Stimulated activated effector memory CD8-positive, alpha-beta T cell treated with anti-CD3 and anti-CD28 coated beads, Interleukin-12 subunit alpha, Interleukin-12 subunit beta, amount 100 ng/mL, for 72 hours (primary cell): ENCODE measurements around the gene SLC39A13.
"Not testable (repeated sequence)": the region's sequence is repeated elsewhere in the genome, so short reads cannot be mapped to it uniquely, and the experiment has no call there.

ENCODE experiments used
- ATAC-seq: fragments of 150-1000 bp; cut with Tn5 transposase; 2 replicates; pipeline ENCODE4 v1.10.0; 2021
- DNase-seq, 2 donors: peaks; one replicate each; pipeline ENCODE4 v3.0.0; 2021 to 2022; ENCODE audit warnings: low spot score in 2 of 2
- H3K27ac Mint-ChIP-seq: one replicate; pipeline ENCODE4 v1.8.0; 2022; ENCODE audit warnings: mild to moderate bottlenecking, mixed read lengths
- H3K36me3 Mint-ChIP-seq: one replicate; pipeline ENCODE4 v1.8.0; 2022; ENCODE audit warnings: mild to moderate bottlenecking, mixed read lengths
- H3K4me1 Mint-ChIP-seq: one replicate; pipeline ENCODE4 v1.8.0; 2022; ENCODE audit warnings: mixed read lengths
- H3K4me3 Mint-ChIP-seq: one replicate; pipeline ENCODE4 v1.8.0; 2022; ENCODE audit warnings: mild to moderate bottlenecking, mixed read lengths
- H3K9me3 Mint-ChIP-seq: one replicate; pipeline ENCODE4 v1.8.0; 2022; ENCODE audit warnings: mixed read lengths

Gene SLC39A13

DNA sequence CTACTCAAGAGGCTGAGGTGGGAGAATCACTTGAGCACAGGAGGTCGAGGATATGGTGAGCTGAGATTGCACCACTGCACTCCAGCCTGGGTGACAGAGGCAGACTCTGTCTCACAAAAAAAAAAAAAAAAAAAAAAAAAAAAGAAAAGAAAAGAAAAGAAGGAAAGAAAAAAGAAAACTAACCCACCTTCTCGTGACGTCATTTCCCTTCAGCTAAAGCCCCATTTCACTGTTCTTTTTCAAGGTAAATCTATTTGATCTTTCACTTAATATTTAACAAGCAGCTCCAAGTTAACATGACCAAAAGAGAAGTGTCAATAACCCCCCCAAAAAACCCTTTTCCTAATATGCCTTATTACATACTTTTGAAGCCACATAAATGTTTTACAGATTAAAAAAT lies 35.4 kb downstream of the SLC39A13 start:
- Mint-ChIP-seq H3K36me3 (no peaks in the 10 kb centered on the region), H3K4me3 (no peak overlapping the region), H3K9me3 (no peaks in the 10 kb centered on the region), H3K27ac (no peak overlapping the region), H3K4me1 (no peaks in the 10 kb centered on the region)
- DNase-seq, result no peak
- ATAC-seq, result no peak

DNA sequence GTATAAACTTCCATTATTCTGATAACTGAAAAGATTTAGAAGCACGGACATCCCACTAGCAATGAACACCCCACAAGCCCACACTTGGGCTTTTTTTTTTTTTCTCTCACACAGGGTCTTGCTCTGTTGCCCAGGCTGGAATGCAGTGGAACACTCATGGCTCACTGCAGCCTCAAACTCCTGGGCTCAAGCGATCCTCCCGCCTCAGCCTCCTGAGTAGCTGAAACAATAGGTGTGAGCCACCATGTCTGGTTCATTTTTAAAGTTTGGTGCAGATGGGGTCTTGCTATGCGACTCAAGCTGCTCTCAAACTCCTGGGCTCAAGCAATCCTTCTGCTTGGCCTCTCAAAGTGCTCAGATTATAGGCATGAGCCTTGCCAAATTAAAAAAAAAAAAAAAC lies 37.5 kb downstream of the SLC39A13 start:
- H3K36me3 Mint-ChIP-seq, result no peaks in the 10 kb centered on the region
- ATAC-seq, result no peak
- H3K27ac Mint-ChIP-seq, result no peak overlapping the region
- no peaks in the 10 kb centered on the region for H3K4me1 Mint-ChIP-seq
- no peaks in the 10 kb centered on the region for H3K9me3 Mint-ChIP-seq
- no peak overlapping the region for H3K4me3 Mint-ChIP-seq
- no peak for DNase-seq

DNA sequence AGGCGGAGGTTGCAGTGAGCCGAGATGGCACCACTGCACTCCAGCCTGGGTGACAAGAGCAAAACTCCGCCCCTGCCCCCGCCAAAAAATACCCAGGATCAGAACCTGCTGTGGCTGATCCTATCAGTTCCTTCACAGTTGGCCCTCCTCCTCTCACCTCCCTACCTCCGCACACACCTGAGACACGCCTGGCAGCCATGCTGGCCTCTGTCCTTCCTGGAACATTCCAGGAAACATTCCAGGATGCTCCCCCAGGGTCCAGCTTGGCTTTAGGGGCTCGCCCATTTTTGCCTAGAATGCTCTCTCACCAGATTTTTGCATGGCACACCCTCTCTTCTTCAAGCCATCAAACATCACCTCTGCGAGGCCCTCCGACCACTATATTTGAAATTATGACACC lies 38.4 kb downstream of the SLC39A13 start:
- no peaks in the 10 kb centered on the region for H3K4me1 Mint-ChIP-seq
- no peak overlapping the region for H3K27ac Mint-ChIP-seq
- no peaks in the 10 kb centered on the region for H3K36me3 Mint-ChIP-seq
- no peaks in the 10 kb centered on the region for H3K9me3 Mint-ChIP-seq
- H3K4me3 Mint-ChIP-seq, result no peak overlapping the region
- ATAC-seq (no peak), DNase-seq (no peak)

DNA sequence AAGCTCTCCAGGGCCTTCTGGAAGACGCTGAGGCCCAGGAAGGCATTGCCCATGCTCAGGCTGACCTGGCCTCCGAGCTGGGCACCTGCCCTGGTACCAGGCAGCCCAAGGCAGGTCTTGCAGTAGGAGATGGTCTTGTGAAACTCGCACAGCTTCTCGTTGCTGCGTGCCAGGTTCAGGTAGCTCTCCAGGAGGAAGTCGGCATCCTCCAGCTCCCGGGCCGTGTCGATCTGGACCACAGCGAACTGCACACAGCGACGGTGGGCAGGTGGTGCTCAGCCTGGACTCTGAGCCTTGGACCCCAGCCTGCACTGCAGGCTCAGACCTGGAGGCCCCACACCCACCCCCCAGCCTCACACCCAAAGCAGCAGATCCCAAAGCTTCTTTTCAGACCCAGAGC lies 39.5 kb downstream of the SLC39A13 start:
- peak overlapping the region; percentile 6 for H3K27ac Mint-ChIP-seq
- ATAC-seq (no peak), DNase-seq (no peak)
- H3K9me3 Mint-ChIP-seq, result no peaks in the 10 kb centered on the region
- H3K4me1 Mint-ChIP-seq, result no peaks in the 10 kb centered on the region
- no peak overlapping the region for H3K4me3 Mint-ChIP-seq
- H3K36me3 Mint-ChIP-seq, result no peaks in the 10 kb centered on the region

DNA sequence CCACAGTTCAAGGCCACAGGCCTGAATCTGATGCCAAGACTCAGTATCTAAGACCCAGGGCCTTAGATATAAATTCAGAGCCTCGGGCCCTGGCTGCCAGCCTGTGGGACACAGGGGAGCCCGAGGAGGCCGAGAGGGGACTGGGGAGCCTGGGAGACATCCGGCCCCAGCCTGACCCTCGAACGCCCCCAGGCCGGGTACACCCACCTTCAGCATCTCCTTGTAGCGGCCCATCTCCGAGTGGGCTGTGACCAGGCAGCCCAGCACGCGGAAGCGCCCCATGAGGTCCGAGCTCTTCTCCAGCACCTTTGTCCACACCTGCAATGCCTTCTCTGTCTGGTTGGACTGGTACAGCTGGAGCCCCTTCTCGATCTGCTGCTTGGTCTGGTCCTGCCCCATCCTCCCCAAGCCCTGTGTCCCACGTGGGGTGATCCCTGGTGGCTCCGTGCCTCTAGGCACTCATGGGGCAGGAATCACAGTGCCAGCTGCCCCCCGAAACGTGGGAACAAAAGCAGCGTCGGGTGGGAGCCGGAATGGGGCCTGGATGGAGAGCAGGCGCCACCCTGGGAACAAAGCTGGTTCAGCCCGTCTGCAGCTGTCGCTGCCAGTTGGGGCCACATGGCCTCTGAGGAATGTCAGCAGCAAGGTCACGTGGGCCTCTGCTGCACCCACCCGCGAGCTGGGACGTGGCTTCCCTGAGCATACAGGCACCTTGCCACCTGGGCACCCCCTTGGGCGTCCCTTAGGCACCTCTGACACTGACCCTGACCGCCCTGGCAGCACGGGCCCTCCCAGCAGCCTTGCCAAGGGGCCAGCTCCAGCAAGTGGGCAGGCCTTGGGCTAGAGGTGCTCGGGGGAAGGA lies 40.4 kb downstream of the SLC39A13 start, which contains the start of gene RAPSN:
RAPSN (minus strand) TSS at position 571 of the 862 bp plus-strand sequence; CDS start at position 399, 172 bp downstream.
- ATAC-seq (no peak), DNase-seq (no peak)
- no peaks in the 10 kb centered on the region for H3K9me3 Mint-ChIP-seq
- H3K36me3 Mint-ChIP-seq, result no peaks in the 10 kb centered on the region
- peak within 1 kb of the TSS; percentile 6 for H3K27ac Mint-ChIP-seq
- H3K4me1 Mint-ChIP-seq, result no peaks in the 10 kb centered on the region
- H3K4me3 Mint-ChIP-seq, result no peak within 1 kb of the TSS

DNA sequence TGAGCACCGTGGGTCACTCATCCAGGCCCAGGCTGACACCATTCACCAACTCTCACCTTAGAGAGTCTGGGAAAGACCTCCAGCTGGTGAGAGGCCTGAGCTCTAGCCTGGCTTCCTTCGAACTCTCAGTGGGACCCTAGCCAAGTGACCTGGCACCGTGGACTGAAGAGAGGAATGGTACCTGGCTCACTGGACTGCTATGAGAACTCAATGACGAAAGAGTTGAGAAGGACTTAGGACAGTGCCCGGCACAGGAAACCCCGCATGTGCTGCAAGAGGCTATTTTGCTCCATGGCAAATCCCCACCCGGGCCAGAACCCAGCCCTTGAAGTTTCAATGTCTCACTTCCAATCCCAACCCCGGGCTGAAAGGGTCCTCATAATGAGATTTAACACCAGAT lies 41.2 kb downstream of the SLC39A13 start:
- DNase-seq (no peak), ATAC-seq (no peak)
- no peak overlapping the region for H3K27ac Mint-ChIP-seq
- H3K36me3 Mint-ChIP-seq, result no peaks in the 10 kb centered on the region
- H3K4me3 Mint-ChIP-seq, result no peak overlapping the region
- no peaks in the 10 kb centered on the region for H3K9me3 Mint-ChIP-seq
- H3K4me1 Mint-ChIP-seq, result peaks cover 4% of the 10 kb centered on the region

DNA sequence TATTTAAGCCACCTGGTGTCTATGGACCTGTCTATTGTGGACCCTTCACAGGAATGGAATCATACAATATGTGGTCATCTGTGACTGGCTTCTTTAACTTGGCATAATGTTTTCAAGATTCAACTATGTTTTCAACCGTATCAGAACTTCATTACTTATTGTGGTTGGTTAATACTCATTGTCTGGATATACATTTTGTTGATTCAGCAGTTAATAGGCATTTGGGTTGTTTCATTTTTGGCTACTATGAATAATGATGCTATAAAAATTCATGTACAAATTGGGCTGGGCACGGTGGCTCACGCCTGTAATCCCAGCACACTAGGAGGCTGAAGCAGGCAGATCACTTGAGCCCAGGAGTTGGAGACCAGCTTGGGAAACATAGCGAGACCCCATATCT lies 43.0 kb downstream of the SLC39A13 start:
- Mint-ChIP-seq H3K4me1 (peaks cover 4% of the 10 kb centered on the region), H3K4me3 (no peak overlapping the region), H3K36me3 (no peaks in the 10 kb centered on the region), H3K9me3 (no peaks in the 10 kb centered on the region), H3K27ac (no peak overlapping the region)
- no peak for ATAC-seq
- no peak for DNase-seq

DNA sequence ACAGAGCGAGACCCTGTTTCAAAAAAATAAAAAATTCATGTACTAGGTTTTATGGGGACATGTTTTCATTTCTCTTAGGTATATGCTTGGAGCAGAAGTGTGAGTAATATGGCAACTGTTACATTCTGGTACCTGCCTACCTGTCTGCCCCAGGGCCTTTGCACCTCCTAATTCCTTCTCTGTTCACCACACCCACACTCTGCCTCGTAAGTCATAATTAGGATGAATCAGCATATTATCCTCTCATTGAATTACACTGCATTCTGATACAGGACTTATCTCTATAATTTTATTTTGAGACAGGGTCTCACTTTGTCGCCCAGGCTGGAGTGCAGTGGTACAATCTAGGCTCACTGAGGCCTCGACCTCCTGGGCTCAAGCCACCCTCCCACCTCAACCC lies 43.6 kb downstream of the SLC39A13 start:
- Mint-ChIP-seq H3K27ac (no peak overlapping the region), H3K36me3 (no peaks in the 10 kb centered on the region), H3K4me3 (no peak overlapping the region), H3K9me3 (no peaks in the 10 kb centered on the region), H3K4me1 (peaks cover 4% of the 10 kb centered on the region)
- DNase-seq, result no peak
- no peak for ATAC-seq

DNA sequence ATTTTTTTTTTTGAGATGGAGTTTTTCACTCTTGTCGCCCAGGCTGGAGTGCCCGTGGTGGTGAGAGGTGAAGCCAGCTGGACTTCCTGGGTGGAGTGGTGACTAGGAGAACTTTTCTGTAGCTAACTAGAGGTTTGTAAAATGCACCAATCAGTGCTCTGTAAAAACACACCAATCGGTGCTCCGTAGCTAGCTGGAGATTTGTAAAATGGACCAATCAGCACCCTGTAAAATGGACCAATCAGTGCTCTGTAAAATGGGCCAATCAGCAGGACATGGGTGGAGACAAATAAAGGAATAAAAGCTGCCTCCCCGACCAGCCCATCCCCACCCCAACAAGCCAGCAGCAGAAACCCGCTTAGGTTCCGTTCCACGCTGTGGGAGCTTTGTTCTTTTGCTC lies 45.0 kb downstream of the SLC39A13 start:
- no peak for ATAC-seq
- H3K4me3 Mint-ChIP-seq, result no peak overlapping the region

DNA sequence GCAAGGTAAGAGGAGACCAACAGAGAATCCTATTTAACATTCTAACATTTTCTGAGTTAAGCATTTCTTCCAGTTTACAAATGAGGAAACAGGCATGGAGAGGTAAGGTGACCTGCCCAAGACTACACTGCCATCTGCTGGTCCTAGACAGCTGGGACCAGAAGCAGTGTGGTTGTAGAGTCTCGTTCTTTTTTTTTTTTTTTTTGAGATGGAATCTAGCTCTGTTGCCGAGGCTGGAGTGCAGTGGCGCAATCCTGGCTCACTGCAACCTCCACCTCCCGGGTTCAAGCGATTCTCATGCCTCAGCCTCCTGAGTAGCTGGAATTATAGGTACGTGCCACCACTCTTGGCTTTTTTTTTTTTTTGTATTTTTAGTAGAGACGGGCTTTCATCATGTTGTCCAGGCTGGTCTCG lies 45.9 kb downstream of the SLC39A13 start:
- H3K36me3 Mint-ChIP-seq, H3K4me1 Mint-ChIP-seq, H3K9me3 Mint-ChIP-seq, H3K27ac Mint-ChIP-seq, H3K4me3 Mint-ChIP-seq: not testable (repeated sequence)
- ATAC-seq, result peak; percentile 87
- DNase-seq, result peak; percentile 14 to 55

More for the DNA sequence above, 45.0 kb downstream of the SLC39A13 start:
- Mint-ChIP-seq H3K4me1 (peaks cover 4% of the 10 kb centered on the region), H3K9me3 (no peaks in the 10 kb centered on the region), H3K36me3 (no peaks in the 10 kb centered on the region), H3K27ac (no peak overlapping the region)
- DNase-seq, result no peak

DNA sequence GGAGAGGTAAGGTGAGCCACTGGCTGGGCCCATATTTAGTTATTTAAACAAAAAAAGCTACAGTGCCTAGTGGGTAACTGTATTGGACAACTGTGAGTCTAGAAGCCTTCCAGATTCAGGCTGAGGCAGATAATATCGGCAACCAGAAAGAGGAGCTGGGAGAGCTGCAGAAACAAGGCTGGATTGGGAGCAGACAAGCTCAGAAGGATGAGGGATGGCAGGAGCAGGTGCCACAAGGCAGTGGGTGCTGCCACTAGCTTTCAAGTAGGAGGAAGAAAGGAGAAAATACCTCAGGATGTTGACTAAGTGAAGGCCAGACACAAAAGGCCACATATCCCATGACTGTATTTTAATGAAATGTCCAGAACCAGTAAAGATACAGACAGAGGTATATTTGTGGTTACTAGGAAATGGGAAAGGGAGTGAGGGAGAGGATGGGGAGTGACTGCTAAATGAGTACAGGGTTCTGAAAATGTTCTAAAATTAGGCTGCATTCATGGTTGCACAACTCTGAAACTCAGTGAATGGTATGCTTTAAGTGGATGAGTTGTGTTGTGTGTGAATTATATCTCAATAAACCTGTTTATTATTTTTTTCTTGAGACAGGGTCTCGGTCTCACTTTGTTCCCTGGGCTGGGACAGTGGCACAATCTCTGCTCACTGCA lies 52.3 kb downstream of the SLC39A13 start:
- H3K27ac Mint-ChIP-seq, result peak overlapping the region; percentile 64
- DNase-seq (no peak), ATAC-seq (no peak)
- H3K4me3 Mint-ChIP-seq, result no peak overlapping the region
- H3K4me1 Mint-ChIP-seq, result peaks cover 5% of the 10 kb centered on the region
- peaks cover 45% of the 10 kb centered on the region for H3K36me3 Mint-ChIP-seq
- no peaks in the 10 kb centered on the region for H3K9me3 Mint-ChIP-seq

DNA sequence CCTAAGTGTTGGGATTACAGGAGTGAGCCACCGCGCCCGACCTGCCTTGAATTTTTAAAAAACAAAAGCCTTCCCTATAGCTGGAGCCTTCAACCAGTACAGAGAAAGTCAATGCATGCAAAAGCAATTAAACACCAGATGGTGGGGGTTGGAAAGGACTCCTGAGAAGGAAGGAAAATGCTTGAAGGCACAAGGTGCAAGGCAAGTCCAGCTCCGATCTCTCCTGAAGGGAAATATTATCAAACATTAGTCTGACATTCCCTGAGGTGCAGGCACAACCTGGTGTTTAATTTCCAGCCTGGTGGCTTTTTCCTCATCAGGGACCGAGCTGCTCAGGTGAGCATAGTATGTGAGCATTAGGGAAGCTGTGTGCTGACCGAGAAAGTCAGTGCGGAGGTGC lies 53.5 kb downstream of the SLC39A13 start:
- Mint-ChIP-seq H3K4me3 (no peak overlapping the region), H3K9me3 (no peaks in the 10 kb centered on the region), H3K36me3 (peaks cover 55% of the 10 kb centered on the region), H3K4me1 (peaks cover 7% of the 10 kb centered on the region), H3K27ac (peak overlapping the region; percentile 53)
- DNase-seq (no peak), ATAC-seq (no peak)

DNA sequence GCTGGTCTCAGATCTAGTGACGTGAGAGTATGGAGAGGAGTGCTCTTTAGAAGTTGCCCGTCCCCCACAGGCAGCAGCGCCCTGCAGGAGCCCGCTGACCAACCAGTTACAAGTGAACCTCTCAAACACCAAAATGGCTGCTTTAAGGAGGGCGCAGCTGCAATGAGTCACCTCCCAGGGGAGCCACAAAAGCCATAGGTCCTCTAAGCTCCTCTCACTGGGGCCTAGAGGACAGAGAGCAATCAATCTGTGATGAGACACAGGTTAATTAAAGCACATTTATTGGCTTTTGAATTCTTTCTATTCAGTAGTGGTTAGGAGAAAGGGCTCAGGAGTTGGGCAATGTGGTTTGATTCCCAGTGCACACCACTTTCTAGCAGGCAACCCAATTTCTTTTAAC lies 56.1 kb downstream of the SLC39A13 start:
- H3K4me1 Mint-ChIP-seq, result peaks cover 29% of the 10 kb centered on the region
- H3K4me3 Mint-ChIP-seq, result no peak overlapping the region
- no peak for ATAC-seq
- no peaks in the 10 kb centered on the region for H3K9me3 Mint-ChIP-seq
- no peak for DNase-seq
- H3K36me3 Mint-ChIP-seq, result peaks cover 76% of the 10 kb centered on the region
- H3K27ac Mint-ChIP-seq, result no peak overlapping the region
